Adrenal gland (tissue), 12 donors: ENCODE results near the gene PDIA5. TPM values are rescaled to one million over a fixed set of nuclear protein-coding genes. Genes with fewer than 3 reads are reported as not detected.
A peak's percentile ranks its signal among the peaks of the same experiment; 100 is the strongest.

Source experiments
- DNase-seq, 7 donors: peaks; one replicate each; pipeline ENCODE4 v3.0.0-alpha.2; 2019 to 2020
- H3K27ac ChIP-seq, 5 donors: fragments of 200-600 bp; sonication (generic) in 4 of 5; 1 replicate in 3 of 5; 2 replicates in 2 of 5; pipeline versions ENCODE4 v1.5.1 to v1.8.0; 2016 to 2020; ENCODE audit warnings: mild to moderate bottlenecking in 1 of 5
- H3K27me3 ChIP-seq: fragments of 200-600 bp; 2 replicates; pipeline ENCODE4 v1.8.0; 2021
- H3K36me3 ChIP-seq, 2 donors: fragments of 200-600 bp; replicated peaks in 1 of 2; 1 replicate in 1 of 2; 2 replicates in 1 of 2; pipeline versions ENCODE4 v1.5.1 to v1.8.0; 2018 to 2022
- H3K4me1 ChIP-seq, 2 donors: fragments of 200-600 bp; replicated peaks in 1 of 2; 1 replicate in 1 of 2; 2 replicates in 1 of 2; pipeline versions ENCODE4 v1.5.1 to v1.8.0; 2018 to 2021
- H3K4me3 ChIP-seq, 4 donors: fragments of 200-600 bp; sonication (generic) in 3 of 4; one replicate each; pipeline ENCODE4 v1.5.1; 2016 to 2018
- H3K9me3 ChIP-seq, 3 donors: fragments of 200-600 bp; sonication (generic) in 1 of 3; replicated peaks in 1 of 3; 1 replicate in 2 of 3; 2 replicates in 1 of 3; pipeline versions ENCODE4 v1.5.1 to v1.8.0; 2016 to 2021
- CTCF ChIP-seq, 6 experiments: fragments of 450-650 bp in 4 of 6; fragments of 200-600 bp in 2 of 6; sonication (generic) in 1 of 6; IDR thresholded peaks; 1 replicate in 5 of 6; 2 replicates in 1 of 6; pipeline versions ENCODE4 v1.5.1 to v1.8.0; 2016 to 2021; ENCODE audit warnings: antibody characterized with exemption in 6 of 6, mild to moderate bottlenecking in 2 of 6, moderate library complexity in 1 of 6
- POLR2A ChIP-seq, 2 donors: fragments of 450-650 bp; IDR thresholded peaks; one replicate each; pipeline ENCODE4 v1.6.1; 2017; ENCODE audit warnings: antibody characterized with exemption in 2 of 2, mild to moderate bottlenecking in 2 of 2, moderate library complexity in 1 of 2
- WGBS, 4 donors: extraction: QIAGEN DNeasy Blood & Tissue Kit in 2 of 4; methylation state at CpG; one replicate each; pipeline versions ENCODE4 v1.1.5 to v1.1.7; 2013 to 2017; 5-methylcytosine and 5-hydroxymethylcytosine counted together
- intact Hi-C, 2 donors: fragments of 100-400 bp; cut with DNase I; formaldehyde crosslinking; loops; one replicate each; pipeline versions ENCODE4 v1.14.1 to v1.15.0; 2022 to 2023
- polyA plus RNA-seq, 3 donors: library from polyadenylated mRNA; stranded (reverse); fragments of 200-250 nt in 2 of 3; fragments of 350-450 nt in 1 of 3; fragmentation: Illumina TruSeq in 1 of 3; extraction: RNeasy Lipid Tissue Mini Kit (QIAGEN cat#74804) in 1 of 3; gene quantifications; one replicate each; pipeline ENCODE4 v1.2.3, GENCODE V29; 2013 to 2014
- total RNA-seq, 9 donors: library from RNA; depleted of rRNA in 4 of 9; stranded (reverse); fragments of >200 nt in 4 of 9; fragments of 120-200 nt in 1 of 9; fragmentation: NEBNext Ultra II Directional in 1 of 9; extraction: Animal tissue kit (Norgen Biotek cat#: 25700) in 1 of 9; gene quantifications; one replicate each; pipeline versions ENCODE4 v1.1.0 to v1.2.4, GENCODE V29; 2013 to 2023
- donor health status: healthy with polysubstance abuse.
- donor health status: Bipolar disorder and iron deficiency.
- donor health status: DM: yes; HTN: yes; CAD: no.
- donor health status: DM: no; HTN: no; CAD: no.
- donor health status: DM: no; HTN: no; CAD: no.
- donor health status: DM: yes; HTN: yes; CAD: no.

PDIA5 gene
- total and polyA plus RNA-seq, 12 donors: 18.9 to 88.9 (median 50.9) TPM

- Histone ChIP-seq H3K4me3 (no peak overlapping the region), H3K36me3 (no peaks in the 10 kb centered on the region), H3K4me1 (peaks cover 71 to 99% of the 10 kb centered on the region in 2 donors), H3K27ac (peak overlapping the region in 2 of 5 donors; percentile 53 to 76), H3K27me3 (no peaks in the 10 kb centered on the region), H3K9me3 (no peaks in the 10 kb centered on the region)
- DNase-seq: no peak
- intact Hi-C loops: no loop called here
- WGBS, 4 donors: 70 to 74% (median 72%) methylated on average over 5 of the region's 5 CpGs
- TF ChIP-seq CTCF (IDR thresholded peaks at IDR 0.05) (no peak), POLR2A (IDR thresholded peaks at IDR 0.05) (no peak)
Measured at GRCh38 chr3:123085932-123086627, 19.3 kb downstream of the PDIA5 start.

- Histone ChIP-seq H3K4me3 (no peak overlapping the region), H3K27ac (peak overlapping the region in 1 of 5 donors; percentile 11), H3K4me1 (peaks cover 55 to 81% of the 10 kb centered on the region in 2 donors), H3K9me3 (no peaks in the 10 kb centered on the region), H3K36me3 (peaks cover 0 to 23% of the 10 kb centered on the region in 2 donors), H3K27me3 (no peaks in the 10 kb centered on the region)
- TF ChIP-seq POLR2A (IDR thresholded peaks at IDR 0.05): no peak
- no peak for TF ChIP-seq CTCF (IDR thresholded peaks at IDR 0.05)
- no peak for DNase-seq
- intact Hi-C loops: no loop called here
- 70 to 87% (median 79%) methylated on average over 2 of the region's 2 CpGs for WGBS, 4 donors
Measured at GRCh38 chr3:123088387-123088786, 21.6 kb downstream of the PDIA5 start.

GRCh38 chr3:123089611-123090331 is 22.9 kb downstream of the PDIA5 start:
- DNase-seq: peak; percentile 75 to 90 (median 89)
- intact Hi-C loops: no loop called here
- no peaks in the 10 kb centered on the region for H3K27me3 ChIP-seq
- H3K9me3 ChIP-seq: no peaks in the 10 kb centered on the region
- 37 to 60% (median 42%) methylated on average over 6 to 12 of the region's 12 CpGs for WGBS, 4 donors
- H3K36me3 ChIP-seq: peaks cover 0 to 34% of the 10 kb centered on the region in 2 donors
- peaks cover 41 to 68% of the 10 kb centered on the region in 2 donors for H3K4me1 ChIP-seq
- no peak overlapping the region for H3K4me3 ChIP-seq
- TF ChIP-seq CTCF (IDR thresholded peaks at IDR 0.05) (no peak), POLR2A (IDR thresholded peaks at IDR 0.05) (no peak)
- H3K27ac ChIP-seq: peak overlapping the region in 4 of 5 donors; percentile 44 to 83 (median 60)

GRCh38 chr3:123090728-123091531 is 24.1 kb downstream of the PDIA5 start:
- Histone ChIP-seq H3K4me3 (no peak overlapping the region), H3K4me1 (peaks cover 33 to 57% of the 10 kb centered on the region in 2 donors), H3K27ac (peak overlapping the region in 4 of 5 donors; percentile 39 to 83 (median 60)), H3K36me3 (peaks cover 0 to 34% of the 10 kb centered on the region in 2 donors), H3K9me3 (no peaks in the 10 kb centered on the region), H3K27me3 (no peaks in the 10 kb centered on the region)
- DNase-seq: no peak
- no peak for TF ChIP-seq POLR2A (IDR thresholded peaks at IDR 0.05)
- no peak for TF ChIP-seq CTCF (IDR thresholded peaks at IDR 0.05)
- intact Hi-C loops: no loop called here
- WGBS, 4 donors: 80 to 93% (median 83%) methylated on average over 12 of the region's 12 CpGs
